Naive thymus-derived CD8-positive, alpha-beta T cell (primary cell): Measurements from ENCODE around the gene VWA5A. TPM values are rescaled to one million over a fixed set of nuclear protein-coding genes. Genes with fewer than 3 reads are reported as not detected.

Source experiments
- ATAC-seq, 2 donors: fragments of 150-1000 bp; cut with Tn5 transposase in 1 of 2; sonication (Bioruptor Pico), chemical (Tn5 transposase) in 1 of 2; 1 replicate in 1 of 2; 2 replicates in 1 of 2; pipeline ENCODE4 v1.10.0; 2021; ENCODE audit warnings: mild to moderate bottlenecking in 2 of 2, moderate library complexity in 2 of 2
- POLR2A ChIA-PET: fragments of 350-600 bp; sonication (Branson Sonifier 250); formaldehyde crosslinking; loops from one replicate; lab custom pipeline; 2021; ENCODE audit warnings: antibody characterized with exemption; lab: Charles Lee
- DNase-seq, 10 donors: peaks; one replicate each; pipeline versions ENCODE4 v3.0.0 to v3.0.0-alpha.2; 2020 to 2022
- H3K27ac Mint-ChIP-seq, 10 donors: one replicate each; pipeline ENCODE4 v1.8.0; 2020 to 2022; ENCODE audit warnings: mild to moderate bottlenecking in 10 of 10, mixed read lengths in 10 of 10, moderate library complexity in 4 of 10, inconsistent platforms in 1 of 10
- H3K27me3 Mint-ChIP-seq, 5 donors: one replicate each; pipeline ENCODE4 v1.8.0; 2021 to 2022; ENCODE audit warnings: mixed read lengths in 5 of 5
- H3K36me3 Mint-ChIP-seq, 3 donors: one replicate each; pipeline ENCODE4 v1.8.0; 2020 to 2022; ENCODE audit warnings: mixed read lengths in 3 of 3, mild to moderate bottlenecking in 2 of 3, inconsistent platforms in 1 of 3
- H3K4me1 Mint-ChIP-seq, 4 donors: one replicate each; pipeline ENCODE4 v1.8.0; 2021 to 2022; ENCODE audit warnings: mixed read lengths in 4 of 4
- H3K4me3 Mint-ChIP-seq, 10 donors: one replicate each; pipeline ENCODE4 v1.8.0; 2020 to 2022; ENCODE audit warnings: mild to moderate bottlenecking in 10 of 10, mixed read lengths in 10 of 10, moderate library complexity in 6 of 10, inconsistent platforms in 1 of 10
- H3K9me3 Mint-ChIP-seq, 9 donors: one replicate each; pipeline ENCODE4 v1.8.0; 2020 to 2022; ENCODE audit warnings: mixed read lengths in 9 of 9, mild to moderate bottlenecking in 3 of 9, inconsistent platforms in 1 of 9, moderate library complexity in 1 of 9
- polyA plus RNA-seq, 3 donors: library from polyadenylated mRNA; unstranded; fragments of 300-500 nt; fragmentation: Illumina TruSeq; gene quantifications; one replicate each; pipeline ENCODE4 v1.2.3, GENCODE V29; 2021
- total RNA-seq, 8 experiments: library from RNA in 2 of 8; stranded (reverse) in 2 of 8; gene quantifications; one replicate each; pipeline ENCODE4 v1.2.3 and lab custom pipeline; 2021 to 2026

Gene VWA5A, protein sequence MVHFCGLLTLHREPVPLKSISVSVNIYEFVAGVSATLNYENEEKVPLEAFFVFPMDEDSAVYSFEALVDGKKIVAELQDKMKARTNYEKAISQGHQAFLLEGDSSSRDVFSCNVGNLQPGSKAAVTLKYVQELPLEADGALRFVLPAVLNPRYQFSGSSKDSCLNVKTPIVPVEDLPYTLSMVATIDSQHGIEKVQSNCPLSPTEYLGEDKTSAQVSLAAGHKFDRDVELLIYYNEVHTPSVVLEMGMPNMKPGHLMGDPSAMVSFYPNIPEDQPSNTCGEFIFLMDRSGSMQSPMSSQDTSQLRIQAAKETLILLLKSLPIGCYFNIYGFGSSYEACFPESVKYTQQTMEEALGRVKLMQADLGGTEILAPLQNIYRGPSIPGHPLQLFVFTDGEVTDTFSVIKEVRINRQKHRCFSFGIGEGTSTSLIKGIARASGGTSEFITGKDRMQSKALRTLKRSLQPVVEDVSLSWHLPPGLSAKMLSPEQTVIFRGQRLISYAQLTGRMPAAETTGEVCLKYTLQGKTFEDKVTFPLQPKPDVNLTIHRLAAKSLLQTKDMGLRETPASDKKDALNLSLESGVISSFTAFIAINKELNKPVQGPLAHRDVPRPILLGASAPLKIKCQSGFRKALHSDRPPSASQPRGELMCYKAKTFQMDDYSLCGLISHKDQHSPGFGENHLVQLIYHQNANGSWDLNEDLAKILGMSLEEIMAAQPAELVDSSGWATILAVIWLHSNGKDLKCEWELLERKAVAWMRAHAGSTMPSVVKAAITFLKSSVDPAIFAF
- 1 to 10 TPM; 7.9 to 8.9 TPM for total RNA-seq
- 10 to 100 TPM in 1 of 3 donors, 1 to 10 TPM in 2; 5.8 to 10.8 (median 9.1) TPM for polyA plus RNA-seq
- total RNA-seq (lab: John Stamatoyannopoulos, UW) = 5.6 to 26.6 (median 9.6) reads per million in 6 experiments

GRCh38 chr11:124114942-124115781 lies at the start of gene VWA5A:
Gene VWA5A (plus strand): TSS chr11:124115450. CDS start chr11:124117512, 2,062 bp downstream.
- peaks cover 4 to 32% (median 25%) of the 10 kb centered on the region in 4 donors for H3K4me1 Mint-ChIP-seq
- DNase-seq = peak; percentile 19 to 79 (median 44)
- H3K27me3 Mint-ChIP-seq = peaks cover 0 to 20% (median 11%) of the 10 kb centered on the region in 5 donors
- peak within 1 kb of the TSS; percentile 88 to 95 (median 92) for H3K4me3 Mint-ChIP-seq
- POLR2A ChIA-PET = interaction anchor here (0.6 kb wide), 1 partner anchor 23 kb away, joined by 9 read pairs; no protein-coding TSS in a partner anchor
- no peaks in the 10 kb centered on the region for H3K9me3 Mint-ChIP-seq
- peaks cover 9 to 23% (median 18%) of the 10 kb centered on the region in 3 donors for H3K36me3 Mint-ChIP-seq
- ATAC-seq = peak; percentile 96 to 99
- peak within 1 kb of the TSS; percentile 23 to 91 (median 78) for H3K27ac Mint-ChIP-seq

GRCh38 chr11:124068601-124069110 lies 46.6 kb upstream of the VWA5A start:
- no peak for DNase-seq
- no peak overlapping the region for H3K4me3 Mint-ChIP-seq
- H3K36me3 Mint-ChIP-seq = no peaks in the 10 kb centered on the region
- H3K4me1 Mint-ChIP-seq = peaks cover 2 to 14% (median 9%) of the 10 kb centered on the region in 4 donors
- ATAC-seq = no peak
- H3K9me3 Mint-ChIP-seq = peaks cover 0 to 4% (median 0%) of the 10 kb centered on the region in 9 donors
- peaks cover 29 to 70% (median 49%) of the 10 kb centered on the region in 5 donors for H3K27me3 Mint-ChIP-seq
- H3K27ac Mint-ChIP-seq = no peak overlapping the region
- POLR2A ChIA-PET = no interaction called here

- H3K27me3 Mint-ChIP-seq = peaks cover 31 to 70% (median 49%) of the 10 kb centered on the region in 5 donors
These were observed 45.5 kb upstream of the VWA5A start for GRCh38 chr11:124069429-124070401.

GRCh38 chr11:124070915-124071622 lies 44.2 kb upstream of the VWA5A start:
- H3K4me3 Mint-ChIP-seq = peak overlapping the region in 1 of 10 donors; percentile 37
- H3K9me3 Mint-ChIP-seq = no peaks in the 10 kb centered on the region
- DNase-seq = peak; percentile 24 to 71 (median 56)
- no peak overlapping the region for H3K27ac Mint-ChIP-seq
- no peaks in the 10 kb centered on the region for H3K36me3 Mint-ChIP-seq
- POLR2A ChIA-PET = no interaction called here
- H3K4me1 Mint-ChIP-seq = peaks cover 2 to 14% (median 11%) of the 10 kb centered on the region in 4 donors
- peaks cover 28 to 81% (median 49%) of the 10 kb centered on the region in 5 donors for H3K27me3 Mint-ChIP-seq
- no peak for ATAC-seq

More at GRCh38 chr11:124069429-124070401, 45.5 kb upstream of the VWA5A start:
- peak overlapping the region in 4 of 10 donors; percentile 12 to 58 (median 50) for H3K4me3 Mint-ChIP-seq
- no peaks in the 10 kb centered on the region for H3K9me3 Mint-ChIP-seq
- H3K4me1 Mint-ChIP-seq = peaks cover 2 to 14% (median 9%) of the 10 kb centered on the region in 4 donors
- no peak overlapping the region for H3K27ac Mint-ChIP-seq
- DNase-seq = peak in 7 of 10 donors; percentile 15 to 68 (median 33)
- ATAC-seq = peak; percentile 88 to 90
- H3K36me3 Mint-ChIP-seq = no peaks in the 10 kb centered on the region
- POLR2A ChIA-PET = no interaction called here

DNA sequence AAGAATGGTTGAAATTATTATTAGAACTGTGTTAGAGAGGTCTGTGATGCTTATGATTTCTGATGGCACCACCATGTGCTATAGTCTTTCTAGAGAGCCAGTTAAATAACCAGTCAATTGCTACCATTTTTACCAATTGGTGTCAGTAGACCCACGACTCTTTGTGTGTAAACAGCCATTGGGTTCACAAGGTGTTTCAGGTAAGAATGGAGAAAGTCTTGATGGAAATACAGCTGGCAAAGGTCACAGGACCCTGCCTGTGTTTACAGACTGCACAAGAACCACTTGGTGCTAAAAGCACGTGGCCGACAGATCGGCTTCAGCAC lies 43.7 kb upstream of the VWA5A start:
- peaks cover 26 to 81% (median 45%) of the 10 kb centered on the region in 5 donors for H3K27me3 Mint-ChIP-seq
- no peaks in the 10 kb centered on the region for H3K9me3 Mint-ChIP-seq
- ATAC-seq (no peak), DNase-seq (no peak)
- no peak overlapping the region for H3K4me3 Mint-ChIP-seq
- POLR2A ChIA-PET = no interaction called here
- H3K36me3 Mint-ChIP-seq = no peaks in the 10 kb centered on the region
- peaks cover 2 to 18% (median 14%) of the 10 kb centered on the region in 4 donors for H3K4me1 Mint-ChIP-seq
- H3K27ac Mint-ChIP-seq = no peak overlapping the region

DNA sequence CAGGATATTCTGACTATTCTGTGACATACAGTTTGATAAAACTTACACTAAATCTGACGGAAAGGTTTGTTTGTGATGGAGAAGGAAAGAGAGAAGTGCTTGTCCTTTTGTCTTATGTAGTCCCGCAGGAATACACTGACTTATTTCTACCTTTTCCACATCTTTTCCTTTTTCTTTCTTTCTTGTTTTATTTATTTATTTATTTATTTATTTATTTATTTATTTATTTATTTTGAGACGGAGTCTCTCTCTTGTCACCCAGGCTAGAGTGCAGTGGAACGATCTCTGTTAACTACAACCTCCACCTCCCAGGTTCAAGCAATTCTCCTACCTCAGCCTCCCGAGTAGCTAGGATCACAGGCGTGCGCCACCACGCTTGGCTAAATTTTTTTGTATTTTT lies 43.1 kb upstream of the VWA5A start:
- no peaks in the 10 kb centered on the region for H3K36me3 Mint-ChIP-seq
- no peak for ATAC-seq
- peaks cover 25 to 81% (median 46%) of the 10 kb centered on the region in 5 donors for H3K27me3 Mint-ChIP-seq
- POLR2A ChIA-PET = no interaction called here
- no peak overlapping the region for H3K4me3 Mint-ChIP-seq
- no peak for DNase-seq
- H3K9me3 Mint-ChIP-seq = no peaks in the 10 kb centered on the region
- peaks cover 2 to 21% (median 17%) of the 10 kb centered on the region in 4 donors for H3K4me1 Mint-ChIP-seq
- no peak overlapping the region for H3K27ac Mint-ChIP-seq

GRCh38 chr11:124074554-124074953 lies 40.7 kb upstream of the VWA5A start:
- H3K36me3 Mint-ChIP-seq = no peaks in the 10 kb centered on the region
- ATAC-seq = no peak
- no peaks in the 10 kb centered on the region for H3K9me3 Mint-ChIP-seq
- POLR2A ChIA-PET = no interaction called here
- no peak overlapping the region for H3K27ac Mint-ChIP-seq
- peaks cover 3 to 20% (median 14%) of the 10 kb centered on the region in 4 donors for H3K4me1 Mint-ChIP-seq
- DNase-seq = no peak
- H3K4me3 Mint-ChIP-seq = no peak overlapping the region
- peaks cover 18 to 72% (median 41%) of the 10 kb centered on the region in 5 donors for H3K27me3 Mint-ChIP-seq

GRCh38 chr11:124075492-124075840 lies 39.8 kb upstream of the VWA5A start:
- Mint-ChIP-seq H3K27ac (no peak overlapping the region), H3K4me3 (peak overlapping the region in 5 of 10 donors; percentile 30 to 72 (median 66)), H3K4me1 (peaks cover 1 to 15% (median 9%) of the 10 kb centered on the region in 4 donors), H3K27me3 (peaks cover 19 to 64% (median 34%) of the 10 kb centered on the region in 5 donors), H3K36me3 (no peaks in the 10 kb centered on the region), H3K9me3 (no peaks in the 10 kb centered on the region)
- no peak for DNase-seq
- POLR2A ChIA-PET = no interaction called here
- peak in 1 of 2 donors; percentile 9 for ATAC-seq

- Mint-ChIP-seq H3K9me3 (no peaks in the 10 kb centered on the region), H3K27ac (peak overlapping the region in 1 of 10 donors; percentile 15), H3K27me3 (peaks cover 17 to 61% (median 32%) of the 10 kb centered on the region in 5 donors), H3K36me3 (no peaks in the 10 kb centered on the region), H3K4me3 (peak overlapping the region; percentile 46 to 72 (median 64)), H3K4me1 (peaks cover 1 to 13% (median 9%) of the 10 kb centered on the region in 4 donors)
- peak in 1 of 10 donors; percentile 7 for DNase-seq
- POLR2A ChIA-PET = no interaction called here
- ATAC-seq = peak; percentile 49 to 51
These were observed 39.2 kb upstream of the VWA5A start for GRCh38 chr11:124075841-124076651.

DNA sequence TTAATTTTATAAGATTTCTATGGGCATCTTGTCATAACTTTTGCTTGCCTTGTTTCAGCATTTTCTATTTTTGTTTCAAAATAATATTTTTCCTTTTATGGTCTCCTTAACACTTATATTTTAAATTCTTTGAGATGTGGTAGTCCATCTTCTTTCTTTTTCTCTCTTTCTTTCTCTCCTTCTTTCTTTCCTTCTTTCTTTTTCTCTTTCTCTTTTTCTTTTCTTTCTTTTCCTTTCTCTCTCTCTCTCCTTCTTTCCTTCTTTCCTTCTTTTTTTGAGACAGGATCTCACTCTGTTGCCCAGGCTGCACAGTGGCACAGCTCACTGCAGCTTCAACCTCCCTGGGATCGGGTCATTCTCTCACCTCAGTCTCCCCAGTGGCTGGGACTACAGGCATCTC lies 38.0 kb upstream of the VWA5A start:
- H3K4me3 Mint-ChIP-seq = no peak overlapping the region
- peaks cover 13 to 56% (median 34%) of the 10 kb centered on the region in 5 donors for H3K27me3 Mint-ChIP-seq
- H3K27ac Mint-ChIP-seq = no peak overlapping the region
- H3K4me1 Mint-ChIP-seq = peaks cover 1 to 10% (median 7%) of the 10 kb centered on the region in 4 donors
- no peaks in the 10 kb centered on the region for H3K9me3 Mint-ChIP-seq
- POLR2A ChIA-PET = no interaction called here
- ATAC-seq (no peak), DNase-seq (no peak)
- no peaks in the 10 kb centered on the region for H3K36me3 Mint-ChIP-seq
